Liver (tissue), 3 donors: ENCODE results near the gene FGD5.

Experiments used
- CTCF ChIP-seq: fragments of 150-350 bp; IDR thresholded peaks from 2 replicates; pipeline ENCODE4 v1.5.1; 2017; ENCODE audit warnings: improper control_type of control experiment, low read depth, low read length; ENCODE audit not compliant: missing input control
- REST ChIP-seq: IDR thresholded peaks from 2 replicates; pipeline ENCODE4 v1.6.1; 2016; ENCODE audit warnings: antibody characterized with exemption, mild to moderate bottlenecking
- RXRA ChIP-seq, 2 donors: IDR thresholded peaks; 2 replicates each; pipeline ENCODE4 v1.6.1; 2017 to 2018; ENCODE audit warnings: antibody characterized with exemption in 2 of 2, mild to moderate bottlenecking in 1 of 2
- TAF1 ChIP-seq: conservative IDR thresholded peaks from 2 replicates; pipeline ENCODE4 v1.6.1; 2016; ENCODE audit warnings: antibody characterized with exemption, mild to moderate bottlenecking
- donor health status: healthy.
- donor health status: healthy.

- TF ChIP-seq RXRA (IDR thresholded peaks at IDR 0.05), result no peak
- TF ChIP-seq CTCF, result no peak
- no peak for TF ChIP-seq REST
- no peak for TF ChIP-seq TAF1
Observed at GRCh38 chr3:14911651-14912050, 92.9 kb downstream of the FGD5 start.
